A673 (cell line): ENCODE measurements around the gene PRRT4. TPM values are rescaled to one million over a fixed set of nuclear protein-coding genes. Genes with fewer than 3 reads are reported as not detected.

Experiments
- BruUV-seq: library from RNA; stranded (reverse); fragments of 400-500 nt; replicated peaks from 2 replicates; lab custom pipeline; 2021; lab: Mats Ljungman, UMichigan
- CTCF ChIA-PET: fragments of 300-600 bp; sonication (Branson Sonifier 250); formaldehyde crosslinking; loops from one replicate; lab custom pipeline; 2022; ENCODE audit warnings: antibody characterized with exemption; lab: Charles Lee
- POLR2A ChIA-PET: fragments of 300-600 bp; sonication (Branson Sonifier 250); formaldehyde crosslinking; loops from one replicate; lab custom pipeline; 2022; ENCODE audit warnings: antibody characterized with exemption; ENCODE audit not compliant: low non-redundant PET; lab: Charles Lee
- DNase-seq: peaks from one replicate; pipeline ENCODE4 v3.0.0-alpha.2; 2015; ENCODE audit warnings: low spot score
- H3K27ac ChIP-seq: fragments of 200-600 bp; sonication (generic); 2 replicates; pipeline ENCODE4 v1.5.1; 2016; ENCODE audit warnings: mixed run types, low read depth, mild to moderate bottlenecking, mixed read lengths, antibody characterized with exemption, low read length; ENCODE audit not compliant: poor library complexity, severe bottlenecking
- H3K27me3 ChIP-seq: fragments of 200-600 bp; sonication (generic); replicated peaks from 2 replicates; pipeline ENCODE4 v1.6.1; 2017; ENCODE audit warnings: mixed run types, low read depth, mild to moderate bottlenecking, mixed read lengths, antibody characterized with exemption, low read length; ENCODE audit not compliant: insufficient read depth, poor library complexity
- H3K36me3 ChIP-seq: fragments of 200-600 bp; sonication (generic); 2 replicates; pipeline ENCODE4 v1.6.1; 2016; ENCODE audit warnings: mixed run types, mild to moderate bottlenecking, mixed read lengths, antibody characterized with exemption, low read length; ENCODE audit not compliant: insufficient read depth, poor library complexity, severe bottlenecking
- H3K4me1 ChIP-seq: fragments of 200-600 bp; sonication (generic); 2 replicates; pipeline ENCODE4 v1.6.1; 2017; ENCODE audit warnings: mixed run types, mild to moderate bottlenecking, mixed read lengths, antibody characterized with exemption, low read length; ENCODE audit not compliant: insufficient read depth, poor library complexity, severe bottlenecking
- H3K4me3 ChIP-seq: fragments of 200-600 bp; sonication (generic); 2 replicates; pipeline ENCODE4 v1.5.1; 2016; ENCODE audit warnings: low read depth, mixed run types, mild to moderate bottlenecking, mixed read lengths, low read length; ENCODE audit not compliant: poor library complexity, severe bottlenecking
- H3K9me3 ChIP-seq: fragments of 200-600 bp; sonication (generic); 2 replicates; pipeline ENCODE4 v1.6.1; 2016; ENCODE audit warnings: mixed run types, low read depth, mild to moderate bottlenecking, mixed read lengths, antibody characterized with exemption, low read length; ENCODE audit not compliant: poor library complexity, severe bottlenecking
- EZH2 ChIP-seq: fragments of 200-600 bp; sonication (generic); IDR thresholded peaks from 2 replicates; pipeline ENCODE4 v1.6.1; 2017; ENCODE audit warnings: borderline replicate concordance, low read depth, mild to moderate bottlenecking, mixed read lengths, antibody characterized with exemption, low read length; ENCODE audit not compliant: poor library complexity, severe bottlenecking
- intact Hi-C: fragments of 100-400 bp; cut with micrococcal nuclease; formaldehyde crosslinking; loops from one replicate; pipeline ENCODE4 v1.10.0; 2022; ENCODE audit not compliant: unreplicated experiment
- total RNA-seq: library from RNA; stranded (reverse); gene quantifications from 2 replicates; pipeline ENCODE4 v1.2.3, GENCODE V29; 2021
- TF ChIP-seq, protein P1 (sequence below): fragments of 300-800, 200-600 bp; sonication (generic); conservative IDR thresholded peaks from 2 replicates; pipeline ENCODE4 v1.5.1; 2017; ENCODE audit warnings: low read depth, mild to moderate bottlenecking, antibody characterized with exemption, low read length, moderate library complexity, mixed read lengths

PRRT4 gene
- total RNA-seq, 1 experiment from 2014 or later = 42.4 TPM

DNA sequence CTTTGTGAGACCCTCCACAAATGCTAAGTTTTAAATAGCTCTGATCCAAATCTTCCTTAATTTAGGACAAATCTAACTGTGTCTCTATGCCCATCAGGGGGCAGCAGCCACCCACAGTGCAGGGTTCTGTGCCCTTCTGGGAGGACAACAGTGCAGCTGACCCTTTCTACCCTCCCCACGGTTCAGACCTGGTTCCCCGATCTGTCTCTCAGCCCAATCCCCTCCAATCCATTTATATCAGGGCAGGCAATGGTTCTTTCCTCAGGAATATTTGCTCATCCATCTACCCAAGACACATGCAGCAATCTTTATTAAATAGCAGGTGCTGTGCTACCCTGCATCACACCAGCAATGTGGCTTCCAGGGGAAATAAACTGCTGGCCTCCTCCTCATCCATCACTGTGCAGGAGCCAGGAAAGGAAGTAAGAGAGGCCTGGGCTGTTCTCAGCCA, 13.8 kb downstream of the PRRT4 start:
- H3K4me3 ChIP-seq = no peak overlapping the region
- intact Hi-C loops = loop anchor here (1.0 kb wide), 1 partner anchor 40 kb away; no protein-coding TSS in a partner anchor
- no peaks in the 10 kb centered on the region for H3K36me3 ChIP-seq
- ChIA-PET CTCF (interaction anchor here (0.5 to 2.4 kb wide), 9 partner anchors 10 to 113 kb away, joined by 3 to 36 read pairs (median 4); no protein-coding TSS in a partner anchor), POLR2A (no interaction called here)
- peak; percentile 75 for DNase-seq
- no peak overlapping the region for H3K27ac ChIP-seq
- no peaks in the 10 kb centered on the region for H3K9me3 ChIP-seq
- no peak for TF ChIP-seq EZH2
- TF ChIP-seq, protein P1, sequence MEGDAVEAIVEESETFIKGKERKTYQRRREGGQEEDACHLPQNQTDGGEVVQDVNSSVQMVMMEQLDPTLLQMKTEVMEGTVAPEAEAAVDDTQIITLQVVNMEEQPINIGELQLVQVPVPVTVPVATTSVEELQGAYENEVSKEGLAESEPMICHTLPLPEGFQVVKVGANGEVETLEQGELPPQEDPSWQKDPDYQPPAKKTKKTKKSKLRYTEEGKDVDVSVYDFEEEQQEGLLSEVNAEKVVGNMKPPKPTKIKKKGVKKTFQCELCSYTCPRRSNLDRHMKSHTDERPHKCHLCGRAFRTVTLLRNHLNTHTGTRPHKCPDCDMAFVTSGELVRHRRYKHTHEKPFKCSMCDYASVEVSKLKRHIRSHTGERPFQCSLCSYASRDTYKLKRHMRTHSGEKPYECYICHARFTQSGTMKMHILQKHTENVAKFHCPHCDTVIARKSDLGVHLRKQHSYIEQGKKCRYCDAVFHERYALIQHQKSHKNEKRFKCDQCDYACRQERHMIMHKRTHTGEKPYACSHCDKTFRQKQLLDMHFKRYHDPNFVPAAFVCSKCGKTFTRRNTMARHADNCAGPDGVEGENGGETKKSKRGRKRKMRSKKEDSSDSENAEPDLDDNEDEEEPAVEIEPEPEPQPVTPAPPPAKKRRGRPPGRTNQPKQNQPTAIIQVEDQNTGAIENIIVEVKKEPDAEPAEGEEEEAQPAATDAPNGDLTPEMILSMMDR = peak; percentile 74
- BruUV-seq = no TSS peak
- H3K27me3 ChIP-seq = no peaks in the 10 kb centered on the region
- peaks cover 13% of the 10 kb centered on the region for H3K4me1 ChIP-seq

DNA sequence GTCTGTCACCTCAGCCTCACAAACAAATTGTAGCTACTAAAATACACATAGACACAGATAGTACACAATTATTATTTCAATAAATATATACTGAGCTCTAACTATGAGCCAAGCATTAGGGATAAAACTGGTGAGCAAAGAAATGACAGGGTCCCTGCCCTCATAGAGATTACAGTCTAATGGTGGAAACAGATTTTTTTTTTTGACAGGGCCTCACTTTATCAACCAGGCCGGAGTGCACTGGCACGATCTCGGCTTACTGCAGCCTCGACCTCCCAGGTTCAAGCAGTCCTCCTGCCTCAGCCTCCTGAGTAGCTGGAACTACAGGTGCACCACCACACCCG, 17.1 kb downstream of the PRRT4 start:
- TF ChIP-seq EZH2 = no peak
- TF ChIP-seq, protein P1 = no peak
- no TSS peak for BruUV-seq
- Histone ChIP-seq H3K27me3 (no peaks in the 10 kb centered on the region), H3K4me3 (no peak overlapping the region), H3K27ac (no peak overlapping the region), H3K9me3 (no peaks in the 10 kb centered on the region), H3K36me3 (peaks cover 2% of the 10 kb centered on the region), H3K4me1 (peaks cover 20% of the 10 kb centered on the region)
- POLR2A ChIA-PET = interaction anchor here (0.7 kb wide), 2 partner anchors 54 to 78 kb away, joined by 3 to 5 read pairs; no protein-coding TSS in a partner anchor
- intact Hi-C loops = no loop called here
- DNase-seq = no peak
- CTCF ChIA-PET = interaction anchor here (0.5 kb wide), 1 partner anchor 276 kb away, joined by 3 read pairs; no protein-coding TSS in a partner anchor

DNA sequence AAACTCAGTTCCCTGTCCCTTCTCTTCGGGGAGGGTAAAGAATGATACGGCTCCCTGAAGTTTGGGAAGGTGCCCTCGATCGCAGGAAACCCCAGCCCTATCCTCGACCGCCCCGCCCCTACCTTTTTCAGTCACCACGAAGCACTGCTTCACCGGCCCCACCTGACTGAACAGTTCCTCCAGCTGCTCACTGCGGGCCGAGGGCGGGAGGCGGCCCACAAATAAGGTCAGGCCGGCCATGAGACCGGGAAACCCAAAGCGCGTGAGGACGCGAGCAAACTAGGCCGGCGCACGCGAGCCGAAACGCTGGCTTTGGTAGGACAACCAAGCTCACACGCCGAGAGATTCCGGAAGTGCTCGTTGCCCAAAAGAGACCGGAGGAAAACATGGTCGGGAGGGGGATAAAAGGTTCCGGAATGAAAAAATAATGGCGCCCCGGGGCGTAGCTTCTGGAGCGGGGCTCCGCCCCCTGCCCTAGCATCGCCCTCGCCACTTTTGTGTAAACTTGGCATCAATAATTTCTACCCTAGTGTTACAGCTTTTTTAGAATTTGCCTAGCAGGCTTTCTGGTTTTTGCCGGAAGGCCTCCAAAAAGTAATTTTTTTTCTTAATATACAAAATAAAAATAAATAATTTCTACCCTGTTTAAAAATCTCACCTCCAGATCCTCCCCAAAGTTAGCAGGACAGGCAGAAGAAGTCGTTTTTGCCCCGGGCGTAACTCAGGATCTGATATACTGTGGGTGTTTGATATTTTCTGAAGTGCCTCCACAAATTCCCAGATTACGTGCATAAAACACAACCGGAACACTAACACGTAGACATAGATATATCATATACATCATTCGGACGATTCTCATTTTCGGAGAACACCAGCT, 17.7 kb downstream of the PRRT4 start, which contains the start of gene RBM28:
Gene RBM28, minus strand, starts transcription at position 355 of the 877 bp plus-strand sequence. Its CDS starts 115 bp downstream, at position 240.
- peak; percentile 96 for DNase-seq
- H3K27me3 ChIP-seq = no peaks in the 10 kb centered on the region
- POLR2A ChIA-PET = interaction anchor here (0.7 kb wide), 1 partner anchor 77 kb away, joined by 3 read pairs; no protein-coding TSS in a partner anchor
- no peak for TF ChIP-seq EZH2
- TF ChIP-seq, protein P1 = no peak
- BruUV-seq = no TSS peak
- H3K27ac ChIP-seq = peak within 1 kb of the TSS; percentile 90
- peak within 1 kb of the TSS; percentile 71 for H3K4me3 ChIP-seq
- no peaks in the 10 kb centered on the region for H3K9me3 ChIP-seq
- CTCF ChIA-PET = interaction anchor here (0.5 kb wide), 2 partner anchors 275 to 744 kb away, joined by 3 to 5 read pairs; no protein-coding TSS in a partner anchor
- H3K4me1 ChIP-seq = peaks cover 14% of the 10 kb centered on the region
- intact Hi-C loops = no loop called here
- H3K36me3 ChIP-seq = peaks cover 8% of the 10 kb centered on the region
